Esophagus (tissue), 2 donors: ENCODE data around the gene CNR2. TPM values are rescaled to one million over a fixed set of nuclear protein-coding genes. Genes with fewer than 3 reads are reported as not detected.
"Not testable (repeated sequence)": the region's sequence is repeated elsewhere in the genome, so short reads cannot be mapped to it uniquely, and the experiment has no call there.

Source experiments
- H3K27ac ChIP-seq, 2 donors: one replicate each; pipeline ENCODE4 v1.5.1; 2013; ENCODE audit warnings: low read depth in 2 of 2, mild to moderate bottlenecking in 2 of 2, inconsistent platforms in 1 of 2, low read length in 1 of 2, moderate library complexity in 1 of 2
- H3K27me3 ChIP-seq, 2 donors: one replicate each; pipeline ENCODE4 v1.6.1; 2013; ENCODE audit warnings: low read length in 2 of 2, control low read depth in 1 of 2, mild to moderate bottlenecking in 1 of 2; ENCODE audit not compliant: insufficient read depth in 2 of 2, control insufficient read depth in 1 of 2
- H3K36me3 ChIP-seq, 2 donors: one replicate each; pipeline ENCODE4 v1.6.1; 2013; ENCODE audit warnings: low read length in 1 of 2; ENCODE audit not compliant: control insufficient read depth in 2 of 2, insufficient read depth in 2 of 2
- H3K4me1 ChIP-seq, 2 donors: one replicate each; pipeline ENCODE4 v1.6.1; 2013; ENCODE audit warnings: low read length in 1 of 2; ENCODE audit not compliant: control insufficient read depth in 2 of 2, insufficient read depth in 2 of 2
- H3K4me3 ChIP-seq, 2 donors: one replicate each; pipeline ENCODE4 v1.5.1; 2013; ENCODE audit warnings: low read length in 2 of 2, mild to moderate bottlenecking in 2 of 2, low read depth in 1 of 2, moderate library complexity in 1 of 2
- H3K9me3 ChIP-seq, 2 donors: one replicate each; pipeline ENCODE4 v1.6.1; 2013; ENCODE audit warnings: mild to moderate bottlenecking in 2 of 2, low read depth in 1 of 2, low read length in 1 of 2, moderate library complexity in 1 of 2; ENCODE audit not compliant: control insufficient read depth in 2 of 2, insufficient read depth in 1 of 2
- WGBS, 2 donors: extraction: QIAGEN DNeasy Blood & Tissue Kit; methylation state at CpG; one replicate each; pipeline ENCODE4 v1.1.7; 2013; 5-methylcytosine and 5-hydroxymethylcytosine counted together
- polyA plus RNA-seq, 2 donors: library from polyadenylated mRNA; stranded (reverse); fragments of 200-250 nt; gene quantifications; one replicate each; pipeline ENCODE4 v1.2.3, GENCODE V29; 2013
- donor health status: healthy with polysubstance abuse.
- donor health status: Bipolar disorder and iron deficiency.

The CNR2 gene
- polyA plus RNA-seq, 2 donors = 0.01 to 0.02 TPM

DNA sequence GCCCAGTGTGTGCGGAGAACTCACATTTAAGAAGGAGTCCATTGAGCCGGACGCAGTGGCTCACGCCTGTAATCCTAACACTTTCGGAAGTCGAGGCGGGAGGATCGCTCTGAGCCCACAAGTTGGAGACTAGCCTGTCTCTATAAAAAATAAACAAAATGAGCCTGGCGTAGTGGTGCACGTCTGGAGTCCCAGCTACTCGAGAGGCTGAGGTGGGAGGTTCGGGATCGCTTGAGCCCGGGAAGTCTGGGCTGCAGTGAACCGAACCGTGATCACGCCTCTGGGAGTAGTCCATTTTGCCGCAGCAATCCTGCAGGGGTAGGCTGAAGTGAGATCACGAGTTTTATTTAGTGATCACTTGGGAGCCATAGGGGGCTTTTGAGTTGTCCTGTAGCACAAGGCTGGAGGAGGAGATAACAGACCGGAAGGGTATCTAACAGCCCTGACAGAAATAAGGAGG is 44.6 kb downstream of the CNR2 start:
- Histone ChIP-seq H3K4me1 (peaks cover 0 to 3% of the 10 kb centered on the region in 2 donors), H3K27me3 (no peaks in the 10 kb centered on the region), H3K27ac (peak overlapping the region; percentile 70 to 72), H3K36me3 (no peaks in the 10 kb centered on the region), H3K9me3 (no peaks in the 10 kb centered on the region), H3K4me3 (peak overlapping the region; percentile 69 to 84)
- 13 to 15% methylated on average over 20 of the region's 20 CpGs for WGBS, 2 donors

DNA sequence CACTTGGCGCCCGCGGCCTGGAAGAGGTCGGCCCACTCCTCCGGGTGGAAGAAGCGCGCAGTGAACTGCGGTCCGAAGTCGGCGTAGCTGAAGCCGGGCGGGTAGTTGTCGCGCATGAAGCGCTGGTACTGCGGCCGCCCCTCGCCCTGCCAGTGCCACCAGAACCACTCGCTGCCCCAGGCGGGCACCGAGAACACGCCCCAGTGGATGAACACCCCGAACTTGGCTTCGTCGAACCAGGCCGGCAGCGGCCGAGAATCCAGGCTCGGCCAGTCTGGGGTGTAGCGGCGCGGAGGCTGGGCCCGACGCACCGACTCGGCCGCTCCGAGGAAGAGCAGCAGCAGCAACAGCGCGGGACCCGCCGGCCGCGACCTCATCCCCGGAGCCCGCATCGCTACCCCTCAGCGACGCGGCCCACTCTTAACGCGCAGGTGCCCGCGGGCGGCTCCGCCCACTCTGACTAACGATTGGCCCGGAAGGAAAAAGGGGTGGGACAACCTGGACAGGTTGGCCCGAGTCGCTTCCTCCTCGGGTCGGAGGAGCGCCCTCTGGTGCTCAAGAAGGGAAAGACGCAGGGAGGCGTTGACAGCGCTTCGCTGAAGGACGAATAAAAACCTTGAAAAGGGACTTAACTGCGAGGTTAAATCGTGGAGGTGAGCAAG is 45.1 kb downstream of the CNR2 start, which contains the start of gene FUCA1:
Gene FUCA1 (minus strand): TSS at position 396 of the 662 bp plus-strand sequence. CDS start 4 bp downstream, at position 392.
- H3K4me1 ChIP-seq = peaks cover 0 to 3% of the 10 kb centered on the region in 2 donors
- peak within 1 kb of the TSS; percentile 70 to 72 for H3K27ac ChIP-seq
- H3K9me3 ChIP-seq = no peaks in the 10 kb centered on the region
- peak within 1 kb of the TSS; percentile 69 to 84 for H3K4me3 ChIP-seq
- whole genome bisulfite sequencing, 2 donors = 0 to 1% methylated on average over 69 to 71 of the region's 71 CpGs
- no peaks in the 10 kb centered on the region for H3K27me3 ChIP-seq
- H3K36me3 ChIP-seq = no peaks in the 10 kb centered on the region

DNA sequence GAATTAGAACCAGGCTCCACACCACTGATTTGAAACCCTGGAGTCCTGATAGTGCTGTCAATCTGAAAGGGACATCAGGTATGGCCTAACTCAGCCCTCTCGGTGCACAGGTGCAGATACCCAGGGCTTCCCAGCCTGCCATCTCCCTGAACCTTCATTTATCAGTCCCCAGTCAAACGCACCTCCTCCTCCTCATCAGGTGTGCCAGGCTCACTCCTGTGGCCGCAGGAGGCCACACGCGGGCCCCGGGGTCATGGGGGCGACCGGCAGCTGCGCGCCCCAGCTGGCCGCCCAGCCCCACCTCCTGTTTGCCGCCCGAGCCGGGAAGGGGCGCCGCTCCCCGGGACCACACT is 45.6 kb downstream of the CNR2 start:
- Histone ChIP-seq H3K4me3 (peak overlapping the region; percentile 69 to 84), H3K4me1 (peaks cover 0 to 3% of the 10 kb centered on the region in 2 donors), H3K9me3 (no peaks in the 10 kb centered on the region), H3K27ac (peak overlapping the region in 1 of 2 donors; percentile 68), H3K36me3 (peaks cover 0 to 2% of the 10 kb centered on the region in 2 donors), H3K27me3 (no peaks in the 10 kb centered on the region)
- 2 to 3% methylated on average over 16 to 17 of the region's 17 CpGs for WGBS, 2 donors

DNA sequence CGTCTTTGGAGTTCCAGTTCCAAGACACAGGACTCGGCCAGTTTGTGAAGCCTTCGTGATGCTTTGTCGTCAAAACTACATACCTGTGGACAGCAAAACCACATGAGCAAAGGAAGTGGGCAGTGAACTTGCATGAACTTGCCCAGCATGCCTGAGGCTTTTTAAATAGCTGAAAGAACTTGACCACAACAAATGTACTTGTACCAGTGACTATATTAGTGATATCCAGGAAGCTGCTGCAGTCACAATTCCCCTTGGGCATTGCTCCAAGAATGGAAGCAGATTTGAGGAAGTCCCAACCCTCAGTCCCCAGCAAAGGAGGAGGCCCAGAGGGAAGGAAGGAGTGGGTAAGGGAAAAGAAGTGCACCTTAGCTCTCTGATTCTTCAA is 47.6 kb downstream of the CNR2 start:
- no peak overlapping the region for H3K4me3 ChIP-seq

DNA sequence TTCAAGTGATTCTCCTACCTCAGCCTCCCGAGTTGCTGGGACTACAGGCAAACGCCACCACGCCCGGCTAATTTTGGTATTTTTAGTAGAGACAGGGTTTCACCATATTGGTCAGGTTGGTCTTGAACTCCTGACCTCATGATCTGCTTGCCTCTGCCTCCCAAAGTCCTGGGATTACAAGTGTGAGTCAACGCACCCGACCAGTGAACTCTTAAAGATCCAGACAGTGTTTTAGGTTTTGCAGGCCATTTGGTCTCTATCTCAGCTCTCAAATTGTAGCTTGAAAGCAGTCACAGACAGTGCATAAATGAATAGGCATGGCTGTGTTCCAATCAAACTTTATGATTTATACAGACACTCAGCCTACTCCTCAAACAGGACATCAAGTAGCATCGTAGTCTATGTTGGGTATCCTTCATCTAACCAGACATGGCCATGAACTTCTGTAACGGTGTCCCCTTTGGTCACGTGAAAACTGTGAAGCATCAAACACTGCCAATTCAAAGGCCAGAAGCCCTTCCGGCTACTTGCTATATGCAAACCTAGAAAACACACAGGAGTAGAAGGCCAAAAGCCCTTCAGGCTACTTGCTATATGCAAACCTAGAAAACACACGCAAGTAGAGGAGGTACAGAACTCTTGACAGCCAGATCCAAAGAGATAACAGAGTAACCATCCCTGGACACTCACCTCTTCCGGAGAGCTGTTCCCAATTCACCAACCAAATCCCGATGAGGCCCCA is 48.2 kb downstream of the CNR2 start:
- H3K36me3 ChIP-seq = peaks cover 0 to 4% of the 10 kb centered on the region in 2 donors
- no peak overlapping the region for H3K4me3 ChIP-seq
- H3K9me3 ChIP-seq = no peaks in the 10 kb centered on the region
- peaks cover 0 to 3% of the 10 kb centered on the region in 2 donors for H3K4me1 ChIP-seq
- H3K27ac ChIP-seq = no peak overlapping the region
- no peaks in the 10 kb centered on the region for H3K27me3 ChIP-seq
- WGBS, 2 donors = 93 to 94% methylated on average over 13 of the region's 13 CpGs

More for the DNA sequence above, 47.6 kb downstream of the CNR2 start:
- whole genome bisulfite sequencing, 2 donors = 85 to 91% methylated on average over 4 of the region's 4 CpGs
- no peaks in the 10 kb centered on the region for H3K9me3 ChIP-seq
- no peaks in the 10 kb centered on the region for H3K27me3 ChIP-seq
- peaks cover 0 to 4% of the 10 kb centered on the region in 2 donors for H3K36me3 ChIP-seq
- peaks cover 0 to 3% of the 10 kb centered on the region in 2 donors for H3K4me1 ChIP-seq
- H3K27ac ChIP-seq = no peak overlapping the region

DNA sequence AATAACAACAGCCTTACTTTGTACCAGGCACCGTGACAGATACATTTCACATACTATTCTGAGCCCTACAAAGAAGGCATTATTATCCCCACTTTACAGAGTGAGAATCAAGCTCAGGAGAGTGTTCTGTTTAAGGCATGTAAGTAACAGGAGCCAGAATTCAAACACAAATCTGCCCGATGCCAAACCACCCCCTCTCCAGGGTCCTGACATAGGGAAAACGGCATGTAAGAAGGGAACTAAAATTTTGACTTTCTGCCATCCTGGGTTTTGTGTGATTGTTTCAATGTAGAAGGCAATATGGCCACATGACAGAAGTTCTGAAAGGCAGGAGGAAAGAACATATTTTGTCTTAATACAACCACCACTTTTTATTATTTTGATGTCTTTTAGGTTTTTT is 50.5 kb downstream of the CNR2 start:
- H3K36me3 ChIP-seq = peaks cover 2 to 4% of the 10 kb centered on the region in 2 donors
- no peak overlapping the region for H3K4me3 ChIP-seq
- 74 to 81% methylated on average over 3 of the region's 3 CpGs for WGBS, 2 donors

DNA sequence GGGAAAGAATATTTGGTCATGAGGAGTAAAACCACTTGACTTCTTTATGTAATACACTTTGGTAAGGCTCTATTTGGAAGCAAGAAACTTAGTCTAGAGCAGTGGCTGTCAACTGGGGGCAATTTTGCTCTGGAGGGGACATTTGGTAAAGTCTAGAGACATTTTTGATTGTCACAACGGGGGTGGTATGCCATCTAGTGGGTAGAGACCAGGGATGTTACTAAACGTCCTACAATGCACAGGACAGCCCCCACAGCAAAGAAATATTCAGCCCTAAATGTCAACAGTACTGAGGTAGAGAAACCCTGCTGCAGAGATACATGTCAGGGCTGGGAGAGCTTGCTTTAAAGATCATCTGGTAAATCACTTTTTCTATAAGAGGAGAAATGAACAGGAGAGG is 58.6 kb downstream of the CNR2 start:
- Histone ChIP-seq H3K4me1 (no peaks in the 10 kb centered on the region), H3K4me3 (no peak overlapping the region), H3K27ac (no peak overlapping the region), H3K27me3 (no peaks in the 10 kb centered on the region), H3K36me3 (peaks cover 0 to 4% of the 10 kb centered on the region in 2 donors), H3K9me3 (no peaks in the 10 kb centered on the region)
- 30 to 45% methylated on average over 2 of the region's 2 CpGs for WGBS, 2 donors

More for the DNA sequence above, 50.5 kb downstream of the CNR2 start:
- no peak overlapping the region for H3K27ac ChIP-seq
- no peaks in the 10 kb centered on the region for H3K9me3 ChIP-seq
- H3K27me3 ChIP-seq = no peaks in the 10 kb centered on the region
- peaks cover 0 to 3% of the 10 kb centered on the region in 2 donors for H3K4me1 ChIP-seq

DNA sequence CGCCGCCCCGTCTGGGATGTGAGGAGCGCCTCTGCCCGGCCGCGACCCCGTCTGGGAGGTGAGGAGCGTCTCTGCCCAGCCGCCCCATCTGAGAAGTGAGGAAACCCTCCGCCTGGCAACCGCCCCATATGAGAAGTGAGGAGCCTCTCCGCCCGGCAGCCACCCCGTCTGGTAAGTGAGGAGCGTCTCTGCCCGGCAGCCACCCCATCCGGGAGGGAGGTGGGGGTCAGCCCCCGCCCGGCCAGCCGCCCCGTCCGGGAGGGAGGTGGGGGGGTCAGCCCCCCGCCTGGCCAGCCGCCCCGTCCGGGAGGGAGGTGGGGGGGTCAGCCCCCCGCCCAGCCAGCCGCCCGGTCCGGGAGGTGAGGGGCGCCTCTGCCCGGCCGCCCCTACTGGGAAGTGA is 60.0 kb downstream of the CNR2 start:
- WGBS, 2 donors = 88 to 97% methylated on average over 14 to 30 of the region's 34 CpGs
- H3K36me3 ChIP-seq, H3K27me3 ChIP-seq, H3K27ac ChIP-seq, H3K9me3 ChIP-seq, H3K4me3 ChIP-seq, H3K4me1 ChIP-seq: not testable (repeated sequence)

DNA sequence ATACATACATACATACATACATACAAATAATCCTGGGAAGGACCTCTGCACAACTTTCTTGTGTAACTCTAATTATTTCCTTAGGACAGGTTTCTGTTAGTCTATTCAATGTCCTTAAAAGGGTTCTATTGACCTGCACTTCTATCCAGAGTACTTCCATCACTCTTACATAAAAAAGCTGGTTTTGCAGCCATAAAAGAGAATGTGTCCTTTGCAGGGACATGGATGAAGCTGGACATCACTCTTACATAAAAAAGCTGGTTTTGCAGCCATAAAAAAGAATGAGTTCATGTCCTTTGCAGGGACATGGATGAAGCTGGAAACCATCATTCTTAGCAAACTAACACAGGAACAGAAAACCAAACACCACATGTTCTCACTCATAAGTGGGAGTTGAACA is 61.8 kb downstream of the CNR2 start:
- not testable (repeated sequence) for H3K9me3 ChIP-seq, H3K27me3 ChIP-seq, H3K4me3 ChIP-seq, H3K27ac ChIP-seq, H3K36me3 ChIP-seq, H3K4me1 ChIP-seq
